Prostate gland (tissue), 2 donors: ENCODE measurements around the gene CKAP5. TPM values are rescaled to one million over a fixed set of nuclear protein-coding genes. Genes with fewer than 3 reads are reported as not detected.

ENCODE experiments used
- DNase-seq: peaks from one replicate; pipeline ENCODE4 v3.0.0-alpha.2; 2019; ENCODE audit warnings: low spot score
- H3K27ac ChIP-seq, 2 donors: fragments of 200-600 bp; sonication (generic); 2 replicates each; pipeline ENCODE4 v1.5.1; 2017 to 2019
- H3K27me3 ChIP-seq: fragments of 200-600 bp; sonication (generic); replicated peaks from 2 replicates; pipeline ENCODE4 v1.5.1; 2019; ENCODE audit not compliant: insufficient read depth
- H3K36me3 ChIP-seq, 2 donors: fragments of 200-600 bp; sonication (generic); 1 replicate in 1 of 2; 2 replicates in 1 of 2; pipeline versions ENCODE4 v1.5.1 to v1.8.1; 2017 to 2019
- H3K4me1 ChIP-seq: fragments of 200-600 bp; sonication (generic); replicated peaks from 2 replicates; pipeline ENCODE4 v1.5.1; 2019
- H3K4me3 ChIP-seq, 2 donors: fragments of 200-600 bp; sonication (generic); 2 replicates each; pipeline ENCODE4 v1.5.1; 2017 to 2019
- H3K9me3 ChIP-seq: fragments of 200-600 bp; sonication (generic); 2 replicates; pipeline ENCODE4 v1.5.1; 2017
- CTCF ChIP-seq, 4 experiments: fragments of 200-600 bp in 2 of 4; fragments of 450-650 bp in 2 of 4; sonication (generic) in 2 of 4; IDR thresholded peaks; 1 replicate in 3 of 4; 2 replicates in 1 of 4; pipeline ENCODE4 v1.5.1; 2016 to 2019; ENCODE audit warnings: antibody characterized with exemption in 4 of 4, mild to moderate bottlenecking in 2 of 4, moderate library complexity in 2 of 4
- POLR2A ChIP-seq: fragments of 450-650 bp; IDR thresholded peaks from one replicate; pipeline ENCODE4 v1.6.1; 2016; ENCODE audit warnings: antibody characterized with exemption, mild to moderate bottlenecking
- POLR2AphosphoS5 ChIP-seq: sonication (generic); formaldehyde crosslinking; IDR thresholded peaks from one replicate; pipeline ENCODE4 v1.6.1; 2017; ENCODE audit warnings: antibody characterized with exemption
- WGBS: methylation state at CpG from one replicate; pipeline ENCODE4 v1.1.5; 2018; 5-methylcytosine and 5-hydroxymethylcytosine counted together
- intact Hi-C: fragments of 100-400 bp; cut with DNase I; formaldehyde crosslinking; loops from one replicate; pipeline ENCODE4 v1.14.2; 2022
- total RNA-seq, 2 donors: library from RNA; depleted of rRNA; stranded (reverse); fragments of >200 nt; gene quantifications; one replicate each; pipeline ENCODE4 v1.1.0, GENCODE V29; 2016

Gene CKAP5
- total RNA-seq, 2 donors from 2014 or later: 31.6 to 58.8 TPM

GRCh38 chr11:46849631-46850030 is 3.6 kb upstream of the CKAP5 start:
- 94% methylated on average over 1 of the region's 1 CpG for WGBS
- TF ChIP-seq POLR2AphosphoS5 (no peak), CTCF (IDR thresholded peaks at IDR 0.05) (no peak), POLR2A (no peak)
- no peaks in the 10 kb centered on the region for H3K9me3 ChIP-seq

DNA sequence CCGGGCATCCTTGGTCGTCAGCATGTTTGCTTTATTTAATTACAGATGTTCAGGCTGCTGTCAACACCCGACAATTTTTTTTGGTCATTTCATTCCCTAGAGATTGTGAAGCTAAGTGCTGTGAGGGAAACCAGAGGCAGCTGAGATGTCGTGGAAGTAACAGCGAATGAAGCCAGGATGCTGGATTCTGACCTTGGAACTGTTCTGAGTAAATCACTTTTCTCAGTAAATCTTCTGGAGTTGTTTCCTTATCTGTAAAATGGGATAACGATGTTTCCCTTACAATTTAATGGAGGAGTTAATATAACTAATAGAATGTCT is 390 bp upstream of the CKAP5 start:
- intact Hi-C loops: no loop called here
- WGBS: 4% methylated on average over 6 of the region's 6 CpGs

More at GRCh38 chr11:46849631-46850030, 3.6 kb upstream of the CKAP5 start:
- Histone ChIP-seq H3K36me3 (no peaks in the 10 kb centered on the region), H3K4me1 (peaks cover 2% of the 10 kb centered on the region), H3K4me3 (no peak overlapping the region), H3K27ac (no peak overlapping the region), H3K27me3 (no peaks in the 10 kb centered on the region)
- no peak for DNase-seq
- intact Hi-C loops: no loop called here

GRCh38 chr11:46845440-46845739 is 690 bp downstream of the CKAP5 start:
- Histone ChIP-seq H3K9me3 (no peaks in the 10 kb centered on the region), H3K36me3 (no peaks in the 10 kb centered on the region), H3K27ac (peak overlapping the region; percentile 56 to 69), H3K4me1 (peaks cover 5% of the 10 kb centered on the region), H3K27me3 (no peaks in the 10 kb centered on the region), H3K4me3 (peak overlapping the region; percentile 71 to 80)
- TF ChIP-seq POLR2AphosphoS5 (no peak), CTCF (IDR thresholded peaks at IDR 0.05) (no peak), POLR2A (no peak)
- intact Hi-C loops: no loop called here
- WGBS: 2% methylated on average over 12 of the region's 12 CpGs
- no peak for DNase-seq

More for the DNA sequence above, 390 bp upstream of the CKAP5 start:
- peaks cover 5% of the 10 kb centered on the region for H3K4me1 ChIP-seq
- no peaks in the 10 kb centered on the region for H3K27me3 ChIP-seq
- TF ChIP-seq POLR2AphosphoS5: no peak
- H3K36me3 ChIP-seq: no peaks in the 10 kb centered on the region
- H3K27ac ChIP-seq: no peak overlapping the region
- no peak for DNase-seq
- H3K4me3 ChIP-seq: peak overlapping the region; percentile 71 to 80
- H3K9me3 ChIP-seq: no peaks in the 10 kb centered on the region

DNA sequence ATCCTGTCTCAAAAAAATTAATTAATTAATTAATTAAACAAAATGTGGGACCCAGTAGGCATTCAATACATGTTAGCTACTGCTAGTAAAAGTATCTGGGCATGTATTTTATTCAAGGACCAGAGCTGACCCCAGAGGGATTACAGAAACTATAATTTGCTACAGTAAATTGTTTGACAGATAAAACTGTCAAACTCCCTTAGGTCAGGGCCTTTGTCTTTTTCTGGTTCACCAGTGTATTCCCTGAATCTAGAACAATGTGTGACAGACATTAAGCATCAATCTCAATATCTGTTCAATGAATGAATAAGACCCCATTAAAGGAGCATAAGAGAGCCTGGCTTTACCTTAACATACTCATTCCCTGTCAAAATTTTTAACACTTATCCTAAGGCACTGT is 6.0 kb downstream of the CKAP5 start:
- H3K27me3 ChIP-seq: no peaks in the 10 kb centered on the region
- intact Hi-C loops: no loop called here
- peaks cover 5% of the 10 kb centered on the region for H3K4me1 ChIP-seq
- H3K27ac ChIP-seq: no peak overlapping the region
- no peaks in the 10 kb centered on the region for H3K9me3 ChIP-seq
- no peak for DNase-seq
- TF ChIP-seq POLR2A (no peak), POLR2AphosphoS5 (no peak), CTCF (IDR thresholded peaks at IDR 0.05) (no peak)
- no peaks in the 10 kb centered on the region for H3K36me3 ChIP-seq
- no peak overlapping the region for H3K4me3 ChIP-seq

DNA sequence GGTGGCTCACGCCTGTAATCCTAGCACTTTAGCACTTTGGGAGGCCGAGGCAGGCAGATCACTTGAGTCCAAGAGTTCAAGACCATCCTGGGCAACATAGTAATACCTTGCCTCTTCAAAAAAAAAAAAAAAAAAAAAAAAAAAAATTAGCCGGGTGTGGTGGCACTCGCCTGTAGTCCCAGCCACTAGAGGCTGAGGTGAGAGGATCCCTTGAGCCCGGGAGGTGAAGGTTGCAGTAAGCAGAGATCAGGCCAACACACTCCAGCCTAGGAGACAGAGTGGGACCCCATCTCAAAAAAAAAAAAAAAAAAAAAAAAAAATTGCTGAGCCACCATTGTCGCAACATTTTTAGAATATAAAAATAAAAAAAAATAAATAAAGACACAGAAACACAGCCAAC is 7.6 kb downstream of the CKAP5 start:
- intact Hi-C loops: no loop called here
- 87% methylated on average over 6 of the region's 6 CpGs for WGBS
- H3K9me3 ChIP-seq: no peaks in the 10 kb centered on the region
- no peak for DNase-seq
- H3K27ac ChIP-seq: no peak overlapping the region
- no peaks in the 10 kb centered on the region for H3K27me3 ChIP-seq
- no peak overlapping the region for H3K4me3 ChIP-seq
- H3K36me3 ChIP-seq: no peaks in the 10 kb centered on the region
- TF ChIP-seq POLR2AphosphoS5 (no peak), CTCF (IDR thresholded peaks at IDR 0.05) (no peak)
- no peaks in the 10 kb centered on the region for H3K4me1 ChIP-seq

GRCh38 chr11:46837860-46838259 is 8.2 kb downstream of the CKAP5 start:
- no peak for DNase-seq
- no peaks in the 10 kb centered on the region for H3K27me3 ChIP-seq
- H3K4me1 ChIP-seq: no peaks in the 10 kb centered on the region
- no peak for TF ChIP-seq POLR2AphosphoS5
- no peak for TF ChIP-seq CTCF (IDR thresholded peaks at IDR 0.05)
- no peak for TF ChIP-seq POLR2A
- no peaks in the 10 kb centered on the region for H3K36me3 ChIP-seq
- intact Hi-C loops: no loop called here
- H3K27ac ChIP-seq: no peak overlapping the region
- H3K9me3 ChIP-seq: no peaks in the 10 kb centered on the region
- H3K4me3 ChIP-seq: no peak overlapping the region
